GM19025 (cell line): ENCODE data around the gene SLC25A3.

Experiments used
- ATAC-seq: cut with Tn5 transposase; IDR thresholded peaks from one replicate; pipeline ENCODE4 v1.9.1; 2021; ENCODE audit warnings: mild to moderate bottlenecking, low read depth, moderate library complexity; ENCODE audit not compliant: unreplicated experiment

Gene SLC25A3

DNA sequence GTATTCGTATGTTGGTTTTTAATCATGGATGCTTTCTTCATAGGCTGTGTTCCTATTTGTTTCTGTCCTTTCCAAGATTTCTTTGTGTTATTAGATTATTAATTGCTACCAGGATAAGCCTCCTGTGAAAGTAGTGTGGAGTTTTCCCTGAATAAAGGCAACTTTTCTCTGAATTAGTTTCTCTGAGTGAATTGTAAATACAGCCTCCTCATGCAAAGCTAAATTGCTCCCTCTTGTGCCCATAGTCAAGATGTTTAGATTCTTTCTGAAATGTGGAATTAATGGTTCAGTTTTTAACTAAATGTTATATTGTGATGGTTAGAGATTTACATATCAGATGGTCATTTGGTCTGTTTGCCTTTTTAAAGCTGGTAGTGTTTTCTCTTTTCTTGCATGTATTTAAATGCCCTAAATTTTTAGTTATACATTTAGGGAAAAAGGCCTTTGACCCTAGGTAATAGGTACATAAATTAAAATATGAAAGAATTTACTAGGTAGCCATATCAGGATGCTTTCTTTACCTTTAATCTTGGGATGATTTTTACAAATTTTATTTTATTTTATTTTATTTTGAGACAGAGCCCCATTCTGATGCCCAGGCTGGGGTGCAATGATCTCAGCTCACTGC, 60.5 kb downstream of the SLC25A3 start:
- no peak for ATAC-seq
